Fibroblast of skin of left quadriceps (primary cell): ENCODE measurements around the gene MSL1.

Source experiments
- DNase-seq, 2 experiments: peaks; one replicate each; pipeline ENCODE4 v3.0.0-alpha.2; 2013; ENCODE audit warnings: low read depth in 2 of 2

Gene MSL1

GRCh38 chr17:40103688-40104087, 18.1 kb upstream of the MSL1 start:
- DNase-seq, result no peak

GRCh38 chr17:40104594-40105486, 16.9 kb upstream of the MSL1 start:
- DNase-seq, result no peak

GRCh38 chr17:40105861-40106759, 15.7 kb upstream of the MSL1 start:
- no peak for DNase-seq

DNA sequence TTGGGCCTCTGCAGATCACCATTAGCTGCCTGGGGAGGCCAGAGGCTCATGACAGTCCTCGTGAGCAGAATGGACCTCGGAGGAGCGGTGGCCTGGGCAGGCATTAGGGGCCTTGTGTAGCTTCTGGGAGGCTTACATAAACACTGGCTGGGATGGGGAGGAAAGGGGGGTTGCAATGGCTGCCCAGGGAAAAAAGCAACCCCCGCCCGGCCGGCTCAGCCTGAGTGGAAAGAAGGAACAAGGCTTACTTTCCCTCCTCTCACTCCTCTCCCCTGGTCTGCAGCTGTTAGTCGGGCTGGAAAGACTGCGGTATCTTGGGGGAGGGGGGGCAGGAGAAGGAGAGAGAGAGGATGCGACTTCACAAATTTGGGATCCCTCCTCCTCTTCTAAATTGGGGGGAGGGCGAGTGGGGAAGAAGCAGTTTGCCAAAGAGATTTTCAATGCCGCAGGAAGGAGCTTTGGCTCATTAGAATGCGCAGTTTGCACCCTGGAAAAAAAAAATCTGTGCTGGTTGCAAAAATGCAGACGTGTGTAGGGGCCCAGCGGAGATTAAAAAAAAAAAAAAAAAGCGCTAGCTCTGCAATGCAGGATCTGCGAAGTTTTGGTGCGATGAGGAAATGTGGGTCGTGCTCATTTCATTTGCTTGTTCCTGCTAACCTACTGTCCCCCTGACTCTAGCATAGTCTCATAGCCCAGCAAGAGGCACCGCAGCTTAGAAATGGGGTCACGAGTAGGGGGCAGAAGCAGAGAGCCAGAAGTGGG, 14.8 kb upstream of the MSL1 start:
- peak in 1 of 2 experiments; percentile 49 for DNase-seq

GRCh38 chr17:40107522-40108174, 14.1 kb upstream of the MSL1 start:
- DNase-seq, result no peak

DNA sequence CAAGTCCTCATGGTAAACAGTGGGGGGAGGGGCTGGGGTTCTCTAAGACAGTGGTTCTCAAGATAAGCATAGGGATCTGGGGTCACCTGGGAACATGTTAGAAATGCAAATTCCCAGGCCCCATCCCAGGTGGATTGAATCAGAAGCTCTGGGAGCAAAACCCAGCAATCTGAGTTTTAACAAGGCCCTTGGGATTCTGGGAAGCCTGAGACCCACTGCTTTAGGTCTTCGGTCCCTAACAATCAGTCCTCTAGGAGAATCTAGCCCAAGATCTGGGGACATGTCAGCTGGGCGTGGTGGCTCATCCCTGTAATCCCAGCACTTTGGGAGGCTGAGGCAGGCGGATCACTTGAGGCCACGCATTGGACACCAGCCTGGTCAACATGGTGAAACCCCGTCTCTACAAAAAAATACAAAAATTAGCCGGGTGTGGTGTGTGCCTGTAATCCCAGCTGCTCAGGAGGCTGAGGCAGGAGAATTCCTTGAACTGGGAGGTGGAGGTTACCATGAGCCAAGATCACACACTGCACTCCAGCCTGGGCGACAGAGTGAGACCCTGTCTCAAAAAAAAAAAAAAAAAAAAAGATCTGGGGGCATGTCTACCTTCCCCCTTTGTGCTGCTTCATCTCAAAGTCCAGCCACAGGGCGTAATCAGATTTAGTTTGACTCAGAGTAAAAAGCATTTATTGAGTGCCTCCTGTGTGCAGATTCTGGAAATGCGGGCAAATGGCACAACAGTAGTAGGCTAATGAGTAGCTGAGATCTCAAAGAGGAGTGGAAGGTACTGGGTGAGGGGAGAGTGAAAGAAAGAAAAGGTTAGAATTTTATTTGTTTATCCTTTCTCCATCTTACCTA, 12.6 kb upstream of the MSL1 start:
- no peak for DNase-seq

- DNase-seq, result no peak
Measured at GRCh38 chr17:40110026-40110845, 11.5 kb upstream of the MSL1 start.

- DNase-seq, result peak; percentile 79 to 81
Measured at GRCh38 chr17:40111221-40112128, 10.3 kb upstream of the MSL1 start.

DNA sequence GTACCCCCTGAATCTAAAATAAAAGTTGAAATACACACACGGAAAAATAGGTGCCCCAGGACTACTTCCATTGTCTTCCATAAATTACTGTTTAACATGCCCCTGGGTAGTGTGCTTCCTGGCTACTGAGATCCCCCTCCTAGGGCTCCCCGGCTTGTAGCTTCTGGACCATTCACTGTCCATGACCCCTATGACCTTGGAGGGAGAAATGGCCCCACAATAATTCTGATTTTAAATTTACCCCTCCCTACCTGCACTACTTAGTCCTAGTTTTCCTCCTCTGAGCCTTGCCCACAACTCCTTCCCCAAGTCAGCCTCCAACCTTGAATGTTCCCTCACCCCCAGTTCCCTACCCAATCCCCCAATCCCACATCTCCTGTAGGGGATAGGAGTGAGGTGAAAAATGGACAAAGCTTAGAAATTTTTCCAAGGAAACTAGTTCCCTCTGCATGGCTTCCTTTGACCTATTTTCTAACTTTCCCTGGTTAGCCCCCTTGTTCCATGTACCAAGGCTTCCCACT, 9.5 kb upstream of the MSL1 start:
- no peak for DNase-seq

DNA sequence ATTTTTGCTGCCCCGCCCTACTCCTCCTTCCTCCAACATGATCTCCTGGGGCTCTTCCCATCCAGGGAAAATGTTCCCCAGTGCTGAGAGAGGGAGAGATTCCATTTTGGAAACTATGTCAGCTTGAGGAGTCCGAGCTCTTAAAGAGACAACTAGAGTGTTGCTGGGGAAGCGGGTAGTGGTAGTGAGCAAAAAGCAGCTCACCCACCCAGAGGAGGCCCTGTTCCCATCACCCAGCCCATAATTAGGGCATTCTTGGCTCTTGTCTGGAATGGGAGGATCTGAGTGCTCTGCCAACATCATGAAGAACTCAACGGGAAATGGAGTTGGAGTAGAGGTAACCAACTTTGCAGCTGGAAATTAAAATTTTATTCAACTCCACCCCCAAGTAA, 9.1 kb upstream of the MSL1 start:
- no peak for DNase-seq

- DNase-seq, result peak; percentile 92 to 93
Measured at GRCh38 chr17:40113110-40113906, 8.5 kb upstream of the MSL1 start.

- DNase-seq, result peak in 1 of 2 experiments; percentile 56
Measured at GRCh38 chr17:40113907-40114245, 7.9 kb upstream of the MSL1 start.

DNA sequence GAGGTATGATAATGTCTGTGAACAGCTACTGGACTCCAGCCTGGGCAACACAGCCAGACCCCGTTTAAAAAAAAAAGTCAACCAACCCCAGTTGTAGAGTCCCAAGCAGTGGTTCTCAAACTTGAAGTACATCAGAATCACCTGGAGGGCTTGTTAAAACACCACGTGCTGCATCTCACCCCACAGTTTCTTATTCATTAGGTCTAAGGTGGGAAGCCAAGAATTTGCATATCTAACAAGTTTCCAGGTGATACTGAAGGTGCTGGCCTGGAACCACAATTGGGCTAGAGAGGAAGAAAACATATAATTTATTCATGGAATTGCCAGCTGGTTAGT, 6.7 kb upstream of the MSL1 start:
- no peak for DNase-seq

DNA sequence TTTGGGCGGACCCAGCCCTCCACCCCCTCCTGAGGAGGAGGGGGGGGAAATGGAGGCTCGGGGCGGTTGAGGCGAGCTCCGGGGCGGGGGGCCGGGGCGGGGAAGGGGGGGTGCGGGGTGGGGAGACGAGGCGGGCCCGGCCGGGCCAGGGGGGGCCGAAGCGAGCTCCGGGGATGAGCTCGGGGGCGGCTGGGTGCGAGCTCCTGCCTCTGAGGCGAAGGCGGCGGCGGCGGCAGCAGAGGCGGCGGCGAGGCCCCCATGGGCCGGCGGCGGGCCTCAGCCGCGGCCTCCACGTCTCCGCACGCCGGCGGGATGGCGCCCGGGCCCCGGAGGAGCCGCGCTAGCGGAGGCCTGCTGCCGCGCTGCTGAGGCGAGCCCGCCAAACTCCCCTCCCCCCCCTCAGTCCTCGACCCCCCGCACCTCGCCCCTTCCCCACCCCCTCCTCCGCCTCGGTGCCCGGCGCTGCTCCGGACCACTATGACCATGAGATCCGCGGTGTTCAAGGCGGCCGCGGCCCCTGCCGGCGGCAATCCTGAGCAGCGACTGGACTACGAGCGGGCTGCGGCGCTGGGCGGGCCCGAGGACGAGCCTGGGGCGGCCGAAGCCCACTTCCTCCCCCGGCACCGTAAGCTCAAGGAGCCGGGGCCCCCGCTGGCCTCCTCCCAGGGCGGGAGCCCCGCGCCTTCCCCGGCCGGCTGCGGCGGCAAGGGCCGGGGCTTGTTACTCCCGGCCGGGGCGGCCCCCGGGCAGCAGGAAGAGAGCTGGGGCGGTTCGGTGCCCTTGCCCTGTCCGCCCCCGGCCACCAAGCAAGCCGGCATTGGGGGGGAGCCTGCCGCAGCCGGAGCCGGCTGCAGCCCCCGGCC, 596 bp downstream of the MSL1 start:
- no peak for DNase-seq

- DNase-seq, result no peak
Measured at GRCh38 chr17:40122999-40123810, 1.4 kb downstream of the MSL1 start.

DNA sequence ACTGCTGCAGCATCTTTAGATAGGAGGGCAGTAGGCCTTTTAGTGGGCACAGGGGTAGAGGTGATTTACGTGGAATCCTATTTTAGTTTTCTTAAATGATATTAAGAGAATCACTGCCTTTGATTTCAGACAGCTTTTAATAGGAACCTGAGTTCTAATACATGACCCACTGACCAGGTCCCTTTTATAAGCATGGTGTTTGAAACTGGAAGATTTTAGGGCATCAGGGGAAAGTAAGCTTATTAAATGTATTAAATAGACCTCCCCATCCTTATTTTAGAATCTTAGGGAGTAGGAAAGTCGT, 2.0 kb downstream of the MSL1 start:
- no peak for DNase-seq
